ENCODE results near the gene FAF1. TPM values are rescaled to one million over a fixed set of nuclear protein-coding genes. Genes with fewer than 3 reads are reported as not detected.

The FAF1 gene
- total and polyA plus RNA-seq, 2 of the 8 experiments (the other 6 are each of a cell fraction or from before 2014, with no cell fraction given), result 10.8 to 65.9 TPM

DNA sequence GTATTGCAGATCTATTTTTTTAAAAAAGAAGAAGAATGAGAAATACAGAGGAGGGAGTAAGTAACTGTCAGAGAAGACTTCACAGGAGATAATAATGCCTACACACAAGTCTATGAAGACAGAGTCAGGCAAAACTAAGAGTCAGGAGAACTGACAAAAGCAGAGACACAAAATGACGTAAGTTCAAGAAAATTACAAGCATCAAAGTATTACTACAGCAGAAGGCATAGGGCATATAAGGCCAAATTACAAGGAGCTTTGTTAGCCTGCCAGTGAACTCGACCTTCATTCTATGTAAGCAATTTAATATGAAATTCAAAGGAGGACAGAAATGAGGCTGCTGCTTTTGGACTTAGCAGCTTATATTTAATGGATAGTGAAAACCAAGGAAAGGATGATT, 23.7 kb downstream of the FAF1 start:
- CTCF ChIA-PET (ENCODE audit: partially characterized antibody), result interaction anchor here (0.5 to 1.4 kb wide), 5 partner anchors 9 to 253 kb away, joined by 3 to 6 read pairs (median 3); no protein-coding TSS in a partner anchor
- H2AFZ ChIP-seq (ENCODE audit: low read length), result no peak overlapping the region
- FAIRE-seq, result no peak

More for the DNA sequence above, 23.7 kb downstream of the FAF1 start:
- no peak overlapping the region for H2AK5ac ChIP-seq (ENCODE audit: low read depth, low read length)
- H3K9me3 ChIP-seq (ENCODE audit: insufficient read depth in 2 of 2, low read depth in 1 of 2, low read length in 1 of 2), result no peaks in the 10 kb centered on the region
- H3K27ac ChIP-seq (ENCODE audit: low read depth, low read length), result no peak overlapping the region
- no peak for TF ChIP-seq TAF1 (IDR thresholded peaks at IDR 0.05; ENCODE audit: low read depth, low read length)
- TF ChIP-seq CTBP2 (IDR thresholded peaks at IDR 0.05; ENCODE audit: borderline replicate concordance, insufficient read depth, insufficient read length, low read length), result no peak
- TF ChIP-seq, protein P1, sequence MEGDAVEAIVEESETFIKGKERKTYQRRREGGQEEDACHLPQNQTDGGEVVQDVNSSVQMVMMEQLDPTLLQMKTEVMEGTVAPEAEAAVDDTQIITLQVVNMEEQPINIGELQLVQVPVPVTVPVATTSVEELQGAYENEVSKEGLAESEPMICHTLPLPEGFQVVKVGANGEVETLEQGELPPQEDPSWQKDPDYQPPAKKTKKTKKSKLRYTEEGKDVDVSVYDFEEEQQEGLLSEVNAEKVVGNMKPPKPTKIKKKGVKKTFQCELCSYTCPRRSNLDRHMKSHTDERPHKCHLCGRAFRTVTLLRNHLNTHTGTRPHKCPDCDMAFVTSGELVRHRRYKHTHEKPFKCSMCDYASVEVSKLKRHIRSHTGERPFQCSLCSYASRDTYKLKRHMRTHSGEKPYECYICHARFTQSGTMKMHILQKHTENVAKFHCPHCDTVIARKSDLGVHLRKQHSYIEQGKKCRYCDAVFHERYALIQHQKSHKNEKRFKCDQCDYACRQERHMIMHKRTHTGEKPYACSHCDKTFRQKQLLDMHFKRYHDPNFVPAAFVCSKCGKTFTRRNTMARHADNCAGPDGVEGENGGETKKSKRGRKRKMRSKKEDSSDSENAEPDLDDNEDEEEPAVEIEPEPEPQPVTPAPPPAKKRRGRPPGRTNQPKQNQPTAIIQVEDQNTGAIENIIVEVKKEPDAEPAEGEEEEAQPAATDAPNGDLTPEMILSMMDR (IDR thresholded peaks at IDR 0.05; ENCODE audit: control extremely low read depth in 1 of 3, insufficient read depth in 1 of 3, low read depth in 1 of 3, low read length in 3 of 3), result no peak
- TF ChIP-seq EGR1 (IDR thresholded peaks at IDR 0.05; ENCODE audit: borderline replicate concordance, low read depth, low read length), result no peak
- TF ChIP-seq, protein P2, sequence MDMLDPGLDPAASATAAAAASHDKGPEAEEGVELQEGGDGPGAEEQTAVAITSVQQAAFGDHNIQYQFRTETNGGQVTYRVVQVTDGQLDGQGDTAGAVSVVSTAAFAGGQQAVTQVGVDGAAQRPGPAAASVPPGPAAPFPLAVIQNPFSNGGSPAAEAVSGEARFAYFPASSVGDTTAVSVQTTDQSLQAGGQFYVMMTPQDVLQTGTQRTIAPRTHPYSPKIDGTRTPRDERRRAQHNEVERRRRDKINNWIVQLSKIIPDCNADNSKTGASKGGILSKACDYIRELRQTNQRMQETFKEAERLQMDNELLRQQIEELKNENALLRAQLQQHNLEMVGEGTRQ (IDR thresholded peaks at IDR 0.05; ENCODE audit: low read length), result no peak
- TF ChIP-seq CBX8 (IDR thresholded peaks at IDR 0.05; ENCODE audit: borderline replicate concordance, low read depth, low read length), result no peak
- no peak for TF ChIP-seq EP300 (IDR thresholded peaks at IDR 0.05; ENCODE audit: borderline replicate concordance in 1 of 2, low read depth in 2 of 2, low read length in 2 of 2)
- no peak for TF ChIP-seq CREB1 (IDR thresholded peaks at IDR 0.05)
- H2BK12ac ChIP-seq (ENCODE audit: low read depth, low read length), result no peak overlapping the region
- no peak overlapping the region for H3K4me3 ChIP-seq (ENCODE audit: extremely low read depth in 1 of 4, insufficient read depth in 2 of 4, low read depth in 3 of 4, low read length in 4 of 4)
- H3K23me2 ChIP-seq (ENCODE audit: low read depth, low read length), result no peaks in the 10 kb centered on the region
- H3K79me1 ChIP-seq (ENCODE audit: low read depth, low read length), result peaks cover 2% of the 10 kb centered on the region; the same call in 1 of the 2 replicates
- peaks cover 0 to 41% of the 10 kb centered on the region in 2 experiments; a peak in 2 of 4 replicates for H3K79me2 ChIP-seq (ENCODE audit: control insufficient read depth in 1 of 2, insufficient read depth in 2 of 2, low read length in 2 of 2)
- 85% methylated on average over 2 of the region's 2 CpGs; no CpG with 5 or more reads in 1 of the 2 experiments for WGBS, 2 experiments (ENCODE audit: extremely low coverage in 1 of 2, insufficient coverage in 1 of 2, insufficient read length in 1 of 2, insufficient replicate concordance in 2 of 2, low coverage in 1 of 2, low lambda C conversion rate in 2 of 2, missing lambda C conversion rate in 1 of 2)
- peaks cover 0 to under 1% of the 10 kb centered on the region in 2 experiments for H4K20me1 ChIP-seq (replicated peaks in 1 of 2; ENCODE audit: control insufficient read depth in 1 of 2, insufficient read depth in 2 of 2, low read length in 2 of 2)
- H3K18ac ChIP-seq (ENCODE audit: extremely low read depth, low read length), result no peak overlapping the region
- no peak overlapping the region for H3K56ac ChIP-seq (replicated peaks; ENCODE audit: insufficient read length, low read depth, low read length)
- no peak overlapping the region for H4K8ac ChIP-seq (ENCODE audit: extremely low read depth, insufficient read depth, low read length)
- H2BK15ac ChIP-seq (ENCODE audit: low read length), result no peak overlapping the region
- no peak overlapping the region for H3K23ac ChIP-seq (ENCODE audit: insufficient read length)
- H3K9ac ChIP-seq (replicated peaks in 1 of 4; ENCODE audit: extremely low read depth in 1 of 4, low read depth in 3 of 4, low read length in 3 of 4), result no peak overlapping the region
- no peak overlapping the region for H2BK5ac ChIP-seq (ENCODE audit: low read depth, low read length)
- H3K4ac ChIP-seq (replicated peaks; ENCODE audit: insufficient read length, low read depth, low read length), result no peak overlapping the region
- no peaks in the 10 kb centered on the region for H3K36me3 ChIP-seq (ENCODE audit: control insufficient read depth in 2 of 4, insufficient read depth in 4 of 4, low read length in 3 of 4)
- no peak overlapping the region for H3K4me2 ChIP-seq (ENCODE audit: insufficient read depth in 1 of 2, low read depth in 2 of 2, low read length in 2 of 2)
- no peak overlapping the region for H3K14ac ChIP-seq (ENCODE audit: insufficient read length)
- no peak overlapping the region for H4K5ac ChIP-seq (ENCODE audit: insufficient read length, low read depth, low read length)
- POLR2A ChIA-PET (ENCODE audit: partially characterized antibody), result no interaction called here
- H2BK120ac ChIP-seq (replicated peaks; ENCODE audit: low read depth, low read length), result no peak overlapping the region
- no peak overlapping the region for H2BK20ac ChIP-seq (ENCODE audit: low read length)
- no peak for DNase-seq (ENCODE audit: low read depth in 1 of 2, low spot score in 2 of 2)
- no peaks in the 10 kb centered on the region for H3K27me3 ChIP-seq (replicated peaks in 1 of 4; ENCODE audit: control insufficient read depth in 3 of 4, extremely low read depth in 1 of 4, insufficient read depth in 3 of 4, low read length in 3 of 4)
- H3K4me1 ChIP-seq (replicated peaks in 1 of 4; ENCODE audit: control insufficient read depth in 3 of 4, insufficient read depth in 4 of 4, low read length in 3 of 4), result no peaks in the 10 kb centered on the region
- no peak overlapping the region for H4K91ac ChIP-seq (replicated peaks; ENCODE audit: insufficient read length, low read length)

Measured in H1 (cell line).